ENCODE data around the gene PDCL3. TPM values are rescaled to one million over a fixed set of nuclear protein-coding genes. Genes with fewer than 3 reads are reported as not detected.

The PDCL3 gene
- total RNA-seq, 2 donors from 2014 or later, result 20.7 to 21.4 TPM

- H3K4me1 ChIP-seq, result no peaks in the 10 kb centered on the region
- intact Hi-C loops (cut with DNase I), result no loop called here
- TF ChIP-seq CTCF (IDR thresholded peaks at IDR 0.05), result no peak
- H3K9ac ChIP-seq (ENCODE audit: low read depth in 2 of 2, low read length in 2 of 2), result no peak overlapping the region
- H3K9me3 ChIP-seq, result no peaks in the 10 kb centered on the region
- no peak overlapping the region for H3K4me3 ChIP-seq
- no peaks in the 10 kb centered on the region for H3K27me3 ChIP-seq
- DNase-seq, result no peak
- no peaks in the 10 kb centered on the region for H3K36me3 ChIP-seq
- H3K27ac ChIP-seq, result no peak overlapping the region
These were observed 17.7 kb upstream of the PDCL3 start for GRCh38 chr2:100544911-100545596.

GRCh38 chr2:100546469-100546868, 16.3 kb upstream of the PDCL3 start:
- H3K4me3 ChIP-seq, result no peak overlapping the region
- H3K4me1 ChIP-seq, result no peaks in the 10 kb centered on the region
- H3K9me3 ChIP-seq, result no peaks in the 10 kb centered on the region
- H3K36me3 ChIP-seq, result no peaks in the 10 kb centered on the region
- no peaks in the 10 kb centered on the region for H3K27me3 ChIP-seq
- no peak for TF ChIP-seq CTCF (IDR thresholded peaks at IDR 0.05)
- no peak overlapping the region for H3K27ac ChIP-seq
- no peak for DNase-seq
- H3K9ac ChIP-seq (ENCODE audit: low read depth in 2 of 2, low read length in 2 of 2), result no peak overlapping the region
- intact Hi-C loops (cut with DNase I), result no loop called here

- no peak for DNase-seq
- Histone ChIP-seq H3K36me3 (no peaks in the 10 kb centered on the region), H3K4me1 (no peaks in the 10 kb centered on the region), H3K27me3 (no peaks in the 10 kb centered on the region), H3K9ac (ENCODE audit: low read depth in 2 of 2, low read length in 2 of 2) (no peak overlapping the region), H3K9me3 (no peaks in the 10 kb centered on the region), H3K27ac (no peak overlapping the region), H3K4me3 (no peak overlapping the region)
- intact Hi-C loops (cut with DNase I), result no loop called here
- TF ChIP-seq CTCF (IDR thresholded peaks at IDR 0.05), result no peak
These were observed 14.0 kb upstream of the PDCL3 start for GRCh38 chr2:100548771-100549170.

- no peaks in the 10 kb centered on the region for H3K9me3 ChIP-seq
- no peak for DNase-seq
- H3K36me3 ChIP-seq, result no peaks in the 10 kb centered on the region
- intact Hi-C loops (cut with DNase I), result no loop called here
- H3K27me3 ChIP-seq, result no peaks in the 10 kb centered on the region
- no peaks in the 10 kb centered on the region for H3K4me1 ChIP-seq
- TF ChIP-seq CTCF (IDR thresholded peaks at IDR 0.05), result no peak
- H3K9ac ChIP-seq (ENCODE audit: low read depth in 2 of 2, low read length in 2 of 2), result no peak overlapping the region
- H3K27ac ChIP-seq, result no peak overlapping the region
- no peak overlapping the region for H3K4me3 ChIP-seq
These were observed 11.5 kb upstream of the PDCL3 start for GRCh38 chr2:100551303-100551702.

- DNase-seq, result no peak
- no peaks in the 10 kb centered on the region for H3K4me1 ChIP-seq
- H3K27ac ChIP-seq, result no peak overlapping the region
- intact Hi-C loops (cut with DNase I), result no loop called here
- no peak for TF ChIP-seq CTCF (IDR thresholded peaks at IDR 0.05)
- no peak overlapping the region for H3K9ac ChIP-seq (ENCODE audit: low read depth in 2 of 2, low read length in 2 of 2)
- H3K4me3 ChIP-seq, result no peak overlapping the region
- H3K9me3 ChIP-seq, result no peaks in the 10 kb centered on the region
- H3K27me3 ChIP-seq, result no peaks in the 10 kb centered on the region
- H3K36me3 ChIP-seq, result no peaks in the 10 kb centered on the region
These were observed 7.9 kb upstream of the PDCL3 start for GRCh38 chr2:100554798-100555407.
